NT2/D1 (cell line): ENCODE measurements around the gene CCDC175.

Experiments
- DNase-seq: peaks from one replicate; pipeline ENCODE4 v3.0.0-alpha.2; 2011; ENCODE audit warnings: low read depth, low spot score
- H3K27me3 ChIP-seq: 2 replicates; pipeline ENCODE4 v1.6.0; 2011; ENCODE audit warnings: mild to moderate bottlenecking; ENCODE audit not compliant: insufficient read length, insufficient read depth
- H3K36me3 ChIP-seq: 2 replicates; pipeline ENCODE4 v1.6.1; 2011; ENCODE audit warnings: mild to moderate bottlenecking, low read length, mixed read lengths; ENCODE audit not compliant: insufficient read depth, insufficient read length
- H3K4me1 ChIP-seq: 2 replicates; pipeline ENCODE4 v1.5.1; 2011; ENCODE audit not compliant: insufficient read depth, insufficient read length
- H3K4me3 ChIP-seq: 2 replicates; pipeline ENCODE4 v1.5.1; 2011; ENCODE audit warnings: low read depth; ENCODE audit not compliant: insufficient read length
- H3K9ac ChIP-seq: 2 replicates; pipeline ENCODE4 v1.6.0; 2011; ENCODE audit warnings: low read depth; ENCODE audit not compliant: insufficient read length
- H3K9me3 ChIP-seq: 2 replicates; pipeline ENCODE4 v1.5.1; 2011; ENCODE audit warnings: mild to moderate bottlenecking, low read length; ENCODE audit not compliant: insufficient read depth
- SUZ12 ChIP-seq: IDR thresholded peaks from 2 replicates; pipeline ENCODE4 v1.6.1; 2011; ENCODE audit not compliant: insufficient read length, insufficient read depth; ENCODE audit errors: extremely low read depth
- YY1 ChIP-seq: IDR thresholded peaks from 2 replicates; pipeline ENCODE4 v1.6.1; 2011; ENCODE audit not compliant: insufficient read length, insufficient read depth
- ZNF274 ChIP-seq: IDR thresholded peaks from 2 replicates; pipeline ENCODE4 v1.6.1; 2011; ENCODE audit warnings: mild to moderate bottlenecking, low read depth, low read length

Gene CCDC175

GRCh38 chr14:59481871-59482540 lies 94.6 kb downstream of the CCDC175 start:
- Histone ChIP-seq H3K9ac (no peak overlapping the region), H3K4me1 (peaks cover 5% of the 10 kb centered on the region), H3K27me3 (no peaks in the 10 kb centered on the region), H3K36me3 (peaks cover 45% of the 10 kb centered on the region), H3K4me3 (peak overlapping the region; percentile 79), H3K9me3 (no peaks in the 10 kb centered on the region)
- no peak for DNase-seq
- TF ChIP-seq YY1 (no peak), SUZ12 (no peak)

GRCh38 chr14:59481407-59481806 lies 95.2 kb downstream of the CCDC175 start:
- H3K27me3 ChIP-seq: no peaks in the 10 kb centered on the region
- no peak overlapping the region for H3K9ac ChIP-seq
- no peak for DNase-seq
- no peak overlapping the region for H3K4me3 ChIP-seq
- no peaks in the 10 kb centered on the region for H3K9me3 ChIP-seq
- TF ChIP-seq SUZ12 (no peak), YY1 (no peak), ZNF274 (no peak)
- peaks cover 5% of the 10 kb centered on the region for H3K4me1 ChIP-seq
- H3K36me3 ChIP-seq: peaks cover 50% of the 10 kb centered on the region

GRCh38 chr14:59480166-59480565 lies 96.4 kb downstream of the CCDC175 start:
- no peak overlapping the region for H3K4me3 ChIP-seq
- H3K4me1 ChIP-seq: peaks cover 5% of the 10 kb centered on the region
- no peak overlapping the region for H3K9ac ChIP-seq
- H3K36me3 ChIP-seq: peaks cover 62% of the 10 kb centered on the region
- H3K9me3 ChIP-seq: no peaks in the 10 kb centered on the region
- DNase-seq: no peak
- no peaks in the 10 kb centered on the region for H3K27me3 ChIP-seq
- TF ChIP-seq SUZ12 (no peak), ZNF274 (no peak), YY1 (no peak)

- H3K9ac ChIP-seq: no peak overlapping the region
- no peaks in the 10 kb centered on the region for H3K9me3 ChIP-seq
- no peak for DNase-seq
- peaks cover 5% of the 10 kb centered on the region for H3K4me1 ChIP-seq
- no peak overlapping the region for H3K4me3 ChIP-seq
- peaks cover 74% of the 10 kb centered on the region for H3K36me3 ChIP-seq
- TF ChIP-seq YY1: no peak
- no peak for TF ChIP-seq SUZ12
- no peak for TF ChIP-seq ZNF274
- H3K27me3 ChIP-seq: no peaks in the 10 kb centered on the region
Observed at GRCh38 chr14:59478540-59478939, 98.1 kb downstream of the CCDC175 start.

- Histone ChIP-seq H3K4me1 (peaks cover 2% of the 10 kb centered on the region), H3K9ac (no peak overlapping the region), H3K4me3 (no peak overlapping the region), H3K9me3 (no peaks in the 10 kb centered on the region), H3K27me3 (no peaks in the 10 kb centered on the region), H3K36me3 (peaks cover 78% of the 10 kb centered on the region)
- TF ChIP-seq ZNF274 (no peak), SUZ12 (no peak), YY1 (no peak)
- DNase-seq: no peak
Observed at GRCh38 chr14:59475709-59476108, 100.9 kb downstream of the CCDC175 start.

- peaks cover 73% of the 10 kb centered on the region for H3K36me3 ChIP-seq
- no peak for DNase-seq
- H3K4me3 ChIP-seq: no peak overlapping the region
- H3K4me1 ChIP-seq: no peaks in the 10 kb centered on the region
- no peak for TF ChIP-seq YY1
- no peak for TF ChIP-seq ZNF274
- TF ChIP-seq SUZ12: no peak
- no peak overlapping the region for H3K9ac ChIP-seq
- no peaks in the 10 kb centered on the region for H3K27me3 ChIP-seq
- no peaks in the 10 kb centered on the region for H3K9me3 ChIP-seq
Observed at GRCh38 chr14:59474172-59474571, 102.4 kb downstream of the CCDC175 start.

- Histone ChIP-seq H3K4me3 (peak within 1 kb of the TSS; percentile 51), H3K9ac (peak within 1 kb of the TSS; percentile 80)
Observed at GRCh38 chr14:59465316-59466135, 111.1 kb downstream of the CCDC175 start, which contains the start of gene GPR135. TSS of gene GPR135 (minus strand) at chr14:59465380. CDS start at chr14:59465226, 154 bp downstream.

More at GRCh38 chr14:59465316-59466135, 111.1 kb downstream of the CCDC175 start, which contains the start of gene GPR135:
- no peak for DNase-seq
- Histone ChIP-seq H3K27me3 (peaks cover 13% of the 10 kb centered on the region), H3K36me3 (peaks cover 26% of the 10 kb centered on the region), H3K9me3 (no peaks in the 10 kb centered on the region), H3K4me1 (peaks cover 3% of the 10 kb centered on the region)
- TF ChIP-seq SUZ12: no peak
- TF ChIP-seq YY1: no peak
- no peak for TF ChIP-seq ZNF274
